Peyer's patch (tissue), 4 donors: ENCODE measurements around the gene PLPPR4.

ENCODE experiments used
- POLR2A ChIP-seq, 2 donors: fragments of 450-650 bp; IDR thresholded peaks; one replicate each; pipeline ENCODE4 v1.5.1; 2017; ENCODE audit warnings: antibody characterized with exemption in 2 of 2, mild to moderate bottlenecking in 2 of 2, moderate library complexity in 2 of 2
- TF ChIP-seq, protein P1 (sequence below), 6 experiments: fragments of 450-650 bp in 4 of 6; fragments of 200-600 bp in 2 of 6; sonication (generic) in 1 of 6; IDR thresholded peaks; one replicate each; pipeline ENCODE4 v1.5.1; 2017 to 2019; ENCODE audit warnings: antibody characterized with exemption in 6 of 6, mild to moderate bottlenecking in 3 of 6, moderate library complexity in 1 of 6

DNA sequence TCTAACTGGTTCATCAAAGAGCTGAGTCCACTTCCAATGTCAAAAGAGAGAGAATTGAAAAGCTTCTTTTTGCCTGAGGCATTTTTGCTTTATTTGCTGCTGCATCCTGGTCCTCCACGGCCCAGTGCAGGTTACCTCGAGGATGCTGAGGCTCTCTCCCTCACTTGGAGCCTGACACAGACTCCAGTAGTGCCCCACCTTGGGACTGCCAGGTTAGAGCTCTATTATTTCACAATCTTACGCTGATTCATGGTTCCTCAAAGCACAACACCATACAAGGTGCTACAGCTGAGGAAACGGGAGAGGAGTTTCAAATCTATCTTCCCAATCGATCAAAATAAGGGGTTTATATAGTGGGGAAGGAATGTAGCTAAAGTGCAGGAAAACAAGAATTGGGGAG, 13.6 kb upstream of the PLPPR4 start:
- TF ChIP-seq, protein P1, sequence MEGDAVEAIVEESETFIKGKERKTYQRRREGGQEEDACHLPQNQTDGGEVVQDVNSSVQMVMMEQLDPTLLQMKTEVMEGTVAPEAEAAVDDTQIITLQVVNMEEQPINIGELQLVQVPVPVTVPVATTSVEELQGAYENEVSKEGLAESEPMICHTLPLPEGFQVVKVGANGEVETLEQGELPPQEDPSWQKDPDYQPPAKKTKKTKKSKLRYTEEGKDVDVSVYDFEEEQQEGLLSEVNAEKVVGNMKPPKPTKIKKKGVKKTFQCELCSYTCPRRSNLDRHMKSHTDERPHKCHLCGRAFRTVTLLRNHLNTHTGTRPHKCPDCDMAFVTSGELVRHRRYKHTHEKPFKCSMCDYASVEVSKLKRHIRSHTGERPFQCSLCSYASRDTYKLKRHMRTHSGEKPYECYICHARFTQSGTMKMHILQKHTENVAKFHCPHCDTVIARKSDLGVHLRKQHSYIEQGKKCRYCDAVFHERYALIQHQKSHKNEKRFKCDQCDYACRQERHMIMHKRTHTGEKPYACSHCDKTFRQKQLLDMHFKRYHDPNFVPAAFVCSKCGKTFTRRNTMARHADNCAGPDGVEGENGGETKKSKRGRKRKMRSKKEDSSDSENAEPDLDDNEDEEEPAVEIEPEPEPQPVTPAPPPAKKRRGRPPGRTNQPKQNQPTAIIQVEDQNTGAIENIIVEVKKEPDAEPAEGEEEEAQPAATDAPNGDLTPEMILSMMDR (IDR thresholded peaks at IDR 0.05) = no peak
- no peak for TF ChIP-seq POLR2A (IDR thresholded peaks at IDR 0.05)
